BJ (cell line): ENCODE data around the gene BEND2. TPM values are rescaled to one million over a fixed set of nuclear protein-coding genes. Genes with fewer than 3 reads are reported as not detected.

Source experiments
- CTCF ChIA-PET: fragments of 350-600 bp; formaldehyde crosslinking; extraction: SDS; loops from one replicate; lab custom pipeline; 2021; ENCODE audit warnings: antibody characterized with exemption, inconsistent platforms; lab: Yijun Ruan, JAX
- POLR2A ChIA-PET: fragments of 300-600 bp; sonication (Branson Sonifier 250); formaldehyde crosslinking; extraction: SDS; loops from one replicate; lab custom pipeline; 2021; ENCODE audit warnings: antibody characterized with exemption; lab: Charles Lee
- DNase-seq: peaks from one replicate; pipeline ENCODE4 v3.0.0-alpha.2; 2011; ENCODE audit warnings: low read depth
- H3K27me3 ChIP-seq: 2 replicates; pipeline ENCODE4 v1.6.0; 2011; ENCODE audit warnings: low read length; ENCODE audit not compliant: control insufficient read depth, insufficient read depth
- H3K36me3 ChIP-seq: 2 replicates; pipeline ENCODE4 v1.5.1; 2011; ENCODE audit warnings: low read length; ENCODE audit not compliant: control insufficient read depth, insufficient read depth
- H3K4me3 ChIP-seq: 2 replicates; pipeline ENCODE4 v1.5.1; 2011; ENCODE audit warnings: low read depth, mild to moderate bottlenecking, control low read depth, low read length
- polyA plus RNA-seq: library from polyadenylated mRNA; depleted of rRNA; stranded (reverse); fragments of >200 nt; gene quantifications from 2 replicates; pipeline ENCODE4 v1.2.3, GENCODE V29; 2011
- TF ChIP-seq, protein P1 (sequence below): IDR thresholded peaks from 2 replicates; pipeline ENCODE4 v1.5.1; 2011; ENCODE audit warnings: low read depth, mild to moderate bottlenecking, control low read depth, inconsistent platforms, low read length, moderate library complexity; ENCODE audit not compliant: insufficient read depth

BEND2 gene
- polyA plus RNA-seq, 1 experiment: not detected

DNA sequence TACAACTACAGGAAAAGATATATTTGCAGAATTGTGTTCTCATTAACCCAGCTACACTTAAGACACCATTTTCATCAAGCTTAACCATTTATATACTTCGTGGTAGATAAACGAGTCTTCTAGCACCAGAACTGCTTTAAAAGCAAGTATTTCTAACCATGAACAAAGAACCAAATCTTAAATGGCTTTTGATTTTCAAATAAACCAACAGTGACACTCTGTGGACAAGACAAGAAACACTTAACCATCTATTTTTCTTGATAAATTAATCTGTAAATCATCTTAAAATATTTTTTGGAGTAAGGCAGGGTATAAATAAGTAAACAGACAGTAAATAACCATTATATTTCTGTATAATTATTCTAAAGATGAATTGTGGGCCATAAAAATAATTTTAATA, 10.2 kb downstream of the BEND2 start:
- no peaks in the 10 kb centered on the region for H3K36me3 ChIP-seq
- DNase-seq: no peak
- H3K27me3 ChIP-seq: no peaks in the 10 kb centered on the region
- TF ChIP-seq, protein P1, sequence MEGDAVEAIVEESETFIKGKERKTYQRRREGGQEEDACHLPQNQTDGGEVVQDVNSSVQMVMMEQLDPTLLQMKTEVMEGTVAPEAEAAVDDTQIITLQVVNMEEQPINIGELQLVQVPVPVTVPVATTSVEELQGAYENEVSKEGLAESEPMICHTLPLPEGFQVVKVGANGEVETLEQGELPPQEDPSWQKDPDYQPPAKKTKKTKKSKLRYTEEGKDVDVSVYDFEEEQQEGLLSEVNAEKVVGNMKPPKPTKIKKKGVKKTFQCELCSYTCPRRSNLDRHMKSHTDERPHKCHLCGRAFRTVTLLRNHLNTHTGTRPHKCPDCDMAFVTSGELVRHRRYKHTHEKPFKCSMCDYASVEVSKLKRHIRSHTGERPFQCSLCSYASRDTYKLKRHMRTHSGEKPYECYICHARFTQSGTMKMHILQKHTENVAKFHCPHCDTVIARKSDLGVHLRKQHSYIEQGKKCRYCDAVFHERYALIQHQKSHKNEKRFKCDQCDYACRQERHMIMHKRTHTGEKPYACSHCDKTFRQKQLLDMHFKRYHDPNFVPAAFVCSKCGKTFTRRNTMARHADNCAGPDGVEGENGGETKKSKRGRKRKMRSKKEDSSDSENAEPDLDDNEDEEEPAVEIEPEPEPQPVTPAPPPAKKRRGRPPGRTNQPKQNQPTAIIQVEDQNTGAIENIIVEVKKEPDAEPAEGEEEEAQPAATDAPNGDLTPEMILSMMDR: no peak
- H3K4me3 ChIP-seq: no peak overlapping the region
- CTCF ChIA-PET: no interaction called here
- POLR2A ChIA-PET: no interaction called here

DNA sequence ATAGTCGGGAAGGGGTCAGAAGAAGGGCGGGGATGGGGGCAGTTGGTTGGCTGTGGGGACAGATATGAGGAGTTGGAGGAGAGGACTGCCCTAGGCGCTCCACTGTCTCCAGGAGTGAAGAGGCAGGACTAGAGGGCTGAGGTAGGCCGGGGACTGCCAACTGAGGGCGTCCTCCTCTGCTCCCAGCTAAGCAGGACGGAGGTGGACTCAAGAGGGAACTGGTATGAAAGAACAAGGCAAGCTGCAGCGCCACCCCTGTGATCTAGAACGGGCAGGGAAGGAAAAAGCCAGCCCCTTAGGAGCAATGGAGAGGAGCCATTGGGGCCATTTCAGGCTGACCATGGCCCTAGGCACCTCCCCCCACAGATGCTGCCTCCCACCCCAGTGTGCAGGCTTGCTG, 14.0 kb downstream of the BEND2 start:
- no peaks in the 10 kb centered on the region for H3K27me3 ChIP-seq
- TF ChIP-seq, protein P1: no peak
- no peak for DNase-seq
- H3K4me3 ChIP-seq: no peak overlapping the region
- H3K36me3 ChIP-seq: no peaks in the 10 kb centered on the region
- POLR2A ChIA-PET: no interaction called here
- CTCF ChIA-PET: no interaction called here

DNA sequence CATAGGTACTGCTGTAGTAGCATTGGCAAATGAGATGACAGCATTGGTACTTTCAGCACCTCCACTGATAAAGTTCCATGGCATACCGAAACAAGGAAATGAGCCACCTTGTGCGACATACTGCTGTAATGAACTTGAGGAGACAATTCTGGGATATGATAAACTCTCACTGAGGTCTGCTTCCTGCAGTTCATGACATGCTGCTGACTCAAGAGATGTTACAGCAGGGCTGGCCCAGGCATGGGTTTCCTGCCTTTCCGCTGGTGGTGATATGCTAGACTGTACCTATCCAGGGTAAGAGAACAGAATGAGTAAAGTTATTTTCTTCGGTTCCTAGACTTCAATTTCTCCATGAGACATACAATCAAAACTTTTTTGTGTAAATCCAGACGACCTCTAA, 17.1 kb downstream of the BEND2 start:
- H3K4me3 ChIP-seq: no peak overlapping the region
- DNase-seq: no peak
- TF ChIP-seq, protein P1: no peak
- CTCF ChIA-PET: no interaction called here
- no peaks in the 10 kb centered on the region for H3K36me3 ChIP-seq
- POLR2A ChIA-PET: no interaction called here
- H3K27me3 ChIP-seq: no peaks in the 10 kb centered on the region

DNA sequence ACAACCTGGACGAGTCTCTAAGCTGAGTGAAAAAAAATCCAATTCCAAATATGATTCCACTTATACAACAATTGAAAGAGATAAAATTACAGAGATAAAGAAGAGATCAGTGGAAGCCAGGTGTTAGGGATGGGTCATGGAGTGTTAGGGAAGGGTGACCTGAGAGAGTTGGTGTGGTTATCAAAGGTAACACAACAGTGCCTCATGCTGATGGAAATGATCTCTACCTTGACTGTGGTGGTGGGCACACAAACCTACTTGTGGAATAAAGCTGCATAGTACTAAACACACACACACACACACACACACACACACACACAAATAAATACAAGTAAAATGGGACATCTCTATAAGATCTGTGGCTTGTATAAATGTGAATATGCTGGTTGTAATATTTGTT, 26.0 kb downstream of the BEND2 start:
- POLR2A ChIA-PET: no interaction called here
- H3K36me3 ChIP-seq: no peaks in the 10 kb centered on the region
- CTCF ChIA-PET: no interaction called here

DNA sequence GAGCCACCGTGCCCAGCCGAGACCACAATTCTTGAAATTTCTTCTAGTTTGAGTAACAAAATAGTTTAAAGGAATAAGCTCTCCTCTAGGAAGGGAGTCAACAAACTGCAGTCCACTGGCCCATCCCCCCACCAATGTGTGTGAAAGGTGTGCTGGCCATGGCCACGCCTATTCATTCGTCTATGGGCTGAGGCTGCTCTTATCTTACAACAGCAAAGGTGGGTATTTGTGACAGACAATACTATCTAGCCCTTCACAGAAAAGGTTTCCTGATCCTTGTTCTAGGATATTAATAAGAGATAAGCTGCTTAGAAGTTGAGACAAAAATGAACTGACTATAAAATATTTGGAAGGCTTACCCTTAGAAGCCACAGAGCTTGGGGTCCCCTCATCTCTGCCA, 41.2 kb downstream of the BEND2 start:
- TF ChIP-seq, protein P1: no peak
- Histone ChIP-seq H3K4me3 (no peak overlapping the region), H3K36me3 (no peaks in the 10 kb centered on the region), H3K27me3 (no peaks in the 10 kb centered on the region)
- no peak for DNase-seq
- POLR2A ChIA-PET: no interaction called here
- CTCF ChIA-PET: no interaction called here

More for the DNA sequence above, 26.0 kb downstream of the BEND2 start:
- no peaks in the 10 kb centered on the region for H3K27me3 ChIP-seq
- TF ChIP-seq, protein P1: no peak
- H3K4me3 ChIP-seq: no peak overlapping the region
- DNase-seq: no peak
